GM12878 (cell line): ENCODE results near the gene FRYL. TPM values are rescaled to one million over a fixed set of nuclear protein-coding genes. Genes with fewer than 3 reads are reported as not detected.

Experiments
- ATAC-seq: fragments of 200-7000 bp; cut with Tn5 transposase; 3 replicates; pipeline ENCODE4 v1.9.1; 2020; ENCODE audit warnings: mild to moderate bottlenecking, moderate library complexity
- BruUV-seq: library from RNA; stranded (reverse); fragments of 400-500 nt; replicated peaks from 2 replicates; lab custom pipeline; 2021; lab: Mats Ljungman, UMichigan
- CTCF ChIA-PET: fragments of 300-600 bp; sonication (Branson Sonifier 250); formaldehyde crosslinking; extraction: SDS; loops from one replicate; lab custom pipeline; 2021; ENCODE audit warnings: inconsistent platforms; lab: Yijun Ruan, JAX
- POLR2A ChIA-PET: fragments of 350-600 bp; formaldehyde crosslinking; extraction: SDS; loops from one replicate; lab custom pipeline; 2021; ENCODE audit warnings: inconsistent platforms; lab: Charles Lee
- RAD21 ChIA-PET: fragments of 300-600 bp; sonication (Branson Sonifier 250); formaldehyde crosslinking; loops from one replicate; lab custom pipeline; 2023; ENCODE audit warnings: antibody characterized with exemption; ENCODE audit not compliant: unreplicated experiment; lab: Charles Lee
- SMC1A ChIA-PET: fragments of 300-600 bp; sonication (Branson Sonifier 250); formaldehyde crosslinking; loops from one replicate; lab custom pipeline; 2023; ENCODE audit not compliant: unreplicated experiment, uncharacterized antibody; lab: Charles Lee
- DNase-seq: peaks from one replicate; pipeline ENCODE4 v3.0.0-alpha.2; 2011; ENCODE audit warnings: low read depth, low spot score
- FAIRE-seq: peaks from 3 replicates; lab custom pipeline; 2011; peaks lifted over from hg19 to GRCh38; lab: Jason Lieb, UNC
- H2AFZ ChIP-seq: 2 replicates; pipeline ENCODE4 v1.6.0; 2011; ENCODE audit warnings: low read depth, low read length, control low read depth; ENCODE audit not compliant: control insufficient read depth
- H3K27ac ChIP-seq: 2 replicates; pipeline ENCODE4 v1.5.1; 2011; ENCODE audit warnings: control low read depth; ENCODE audit not compliant: control insufficient read depth, insufficient read depth
- H3K27me3 ChIP-seq, 2 experiments: replicated peaks in 1 of 2; 2 replicates each; pipeline versions ENCODE4 v1.6.0 to v1.6.1; 2011; ENCODE audit warnings: low read length in 1 of 2; ENCODE audit not compliant: control insufficient read depth in 2 of 2, insufficient read depth in 2 of 2
- H3K36me3 ChIP-seq, 2 experiments: 2 replicates each; pipeline ENCODE4 v1.5.1; 2011; ENCODE audit warnings: low read length in 1 of 2; ENCODE audit not compliant: control insufficient read depth in 2 of 2, insufficient read depth in 2 of 2
- H3K4me1 ChIP-seq: 2 replicates; pipeline ENCODE4 v1.6.1; 2011; ENCODE audit warnings: mild to moderate bottlenecking, low read length, moderate library complexity, mixed read lengths; ENCODE audit not compliant: control insufficient read depth, insufficient read depth
- H3K4me2 ChIP-seq: 2 replicates; pipeline ENCODE4 v1.6.0; 2011; ENCODE audit warnings: control low read depth; ENCODE audit not compliant: control insufficient read depth, insufficient read depth
- H3K4me3 ChIP-seq: fragments of 200-600 bp; sonication (generic); 2 replicates; pipeline ENCODE4 v1.5.1; 2016
- H3K79me2 ChIP-seq: 2 replicates; pipeline ENCODE4 v1.6.0; 2011; ENCODE audit warnings: low read length; ENCODE audit not compliant: control insufficient read depth, insufficient read depth
- H3K9ac ChIP-seq: 2 replicates; pipeline ENCODE4 v1.8.0; 2011; ENCODE audit warnings: low read length, control low read depth, mixed read lengths; ENCODE audit not compliant: control insufficient read depth, insufficient read depth
- H3K9me3 ChIP-seq: replicated peaks from 3 replicates; pipeline ENCODE4 v1.5.1; 2011; ENCODE audit warnings: mild to moderate bottlenecking, low read length; ENCODE audit not compliant: control insufficient read depth, insufficient read depth
- H4K20me1 ChIP-seq: 2 replicates; pipeline ENCODE4 v1.6.0; 2011; ENCODE audit not compliant: control insufficient read depth, insufficient read depth
- BRCA1 ChIP-seq: IDR thresholded peaks from 2 replicates; pipeline ENCODE4 v1.6.1; 2011; ENCODE audit warnings: low read depth, low read length, improper control_type of control experiment
- CBX5 ChIP-seq: sonication (generic); IDR thresholded peaks from 2 replicates; pipeline ENCODE4 v1.6.1; 2016; ENCODE audit warnings: low read depth, moderate library complexity, mild to moderate bottlenecking, inconsistent platforms
- DPF2 ChIP-seq: fragments of 450-650 bp; IDR thresholded peaks from 2 replicates; pipeline ENCODE4 v1.6.1; 2017; ENCODE audit warnings: mild to moderate bottlenecking
- E2F8 ChIP-seq: fragments of 450-650 bp; IDR thresholded peaks from 2 replicates; pipeline ENCODE4 v1.6.1; 2018; ENCODE audit warnings: mild to moderate bottlenecking, low read depth, moderate library complexity; ENCODE audit not compliant: partially characterized antibody
- ETV6 ChIP-seq, 2 experiments: fragments of 450-650 bp in 1 of 2; IDR thresholded peaks in 1 of 2; conservative IDR thresholded peaks in 1 of 2; 2 replicates each; pipeline ENCODE4 v1.6.1; 2014; ENCODE audit warnings: antibody characterized with exemption in 1 of 2, borderline replicate concordance in 1 of 2, low read depth in 1 of 2, mild to moderate bottlenecking in 1 of 2, moderate library complexity in 1 of 2
- GATAD2B ChIP-seq: fragments of 450-650 bp; conservative IDR thresholded peaks from 2 replicates; pipeline ENCODE4 v1.6.1; 2017; ENCODE audit warnings: low read depth, mild to moderate bottlenecking, moderate library complexity
- HDAC2 ChIP-seq: fragments of 200-600 bp; sonication (generic); IDR thresholded peaks from 2 replicates; pipeline ENCODE4 v1.6.1; 2017
- KAT2A ChIP-seq: conservative IDR thresholded peaks from 2 replicates; pipeline ENCODE4 v1.6.1; 2011; ENCODE audit warnings: low read depth, low read length; ENCODE audit not compliant: control insufficient read depth
- NBN ChIP-seq: fragments of 450-650 bp; IDR thresholded peaks from 2 replicates; pipeline ENCODE4 v1.6.1; 2016
- POLR2A ChIP-seq: IDR thresholded peaks from 2 replicates; pipeline ENCODE4 v1.6.1; 2011; ENCODE audit warnings: low read depth, mild to moderate bottlenecking, low read length
- RB1 ChIP-seq: fragments of 450-650 bp; formaldehyde crosslinking; IDR thresholded peaks from 2 replicates; pipeline ENCODE4 v1.6.1; 2017; ENCODE audit warnings: mild to moderate bottlenecking, borderline replicate concordance
- RELA ChIP-seq: fragments of 450-650 bp; IDR thresholded peaks from 2 replicates; pipeline ENCODE4 v1.8.0; 2014; ENCODE audit warnings: borderline replicate concordance; ENCODE audit not compliant: partially characterized antibody
- SIX5 ChIP-seq: IDR thresholded peaks from 2 replicates; pipeline ENCODE4 v1.6.1; 2011; ENCODE audit warnings: mild to moderate bottlenecking, low read depth, low read length, moderate library complexity; ENCODE audit not compliant: severe bottlenecking
- SRF ChIP-seq, 2 experiments: IDR thresholded peaks; 2 replicates each; pipeline ENCODE4 v1.6.1; 2011; ENCODE audit warnings: low read depth in 2 of 2, low read length in 2 of 2, mild to moderate bottlenecking in 1 of 2, moderate library complexity in 1 of 2
- STAT3 ChIP-seq: IDR thresholded peaks from 2 replicates; pipeline ENCODE4 v1.6.1; 2011; ENCODE audit warnings: low read depth, low read length, improper control_type of control experiment
- SUPT20H ChIP-seq: IDR thresholded peaks from 2 replicates; pipeline ENCODE4 v1.6.1; 2011; ENCODE audit warnings: low read depth, mild to moderate bottlenecking, low read length, moderate library complexity, borderline replicate concordance; ENCODE audit not compliant: control insufficient read depth
- WGBS: methylation state at CpG from one replicate; pipeline ENCODE4 v1.1.6; 2016; ENCODE audit warnings: low lambda C conversion rate; ENCODE audit not compliant: insufficient replicate concordance, insufficient coverage; ENCODE audit errors: missing lambda C conversion rate; 5-methylcytosine and 5-hydroxymethylcytosine counted together
- in situ Hi-C: fragments of 300-500 bp; cut with MboI; formaldehyde crosslinking; loops from 9 replicates; pipeline ENCODE4 v1.14.3; 2018; ENCODE audit warnings: mixed read lengths
- intact Hi-C: fragments of 100-400 bp; cut with micrococcal nuclease; formaldehyde crosslinking; loops from one replicate; pipeline ENCODE4 v1.14.2; 2022; ENCODE audit not compliant: unreplicated experiment
- polyA plus RNA-seq, 11 experiments: library from polyadenylated mRNA; depleted of rRNA in 4 of 11; unstranded in 6 of 11; stranded (reverse) in 5 of 11; fragments of >200 nt; fragmentation: Nextera tagmentation in 4 of 11; fragmentation: Illumina TruSeq in 1 of 11; extraction: Ambion mirVana in 4 of 11; extraction: Trizol in 1 of 11; gene quantifications; 1 replicate in 1 of 11; 2 replicates in 10 of 11; pipeline versions ENCODE4 v1.2.1 to v1.2.3, GENCODE V29; 2011 to 2016; ENCODE audit warnings: inconsistent platforms in 2 of 11, missing spikeins in 2 of 11, low read depth in 1 of 11
- total RNA-seq, 4 experiments: library from RNA; depleted of rRNA in 3 of 4; stranded (reverse); fragments of >200 nt in 3 of 4; fragmentation: Illumina TruSeq in 1 of 4; extraction: Trizol in 1 of 4; gene quantifications; 2 replicates each; pipeline versions ENCODE4 v1.2.1 to v1.2.3, GENCODE V29; 2013 to 2021
- TF ChIP-seq, protein P1 (sequence below), 3 experiments: IDR thresholded peaks in 2 of 3; conservative IDR thresholded peaks in 1 of 3; 2 replicates each; pipeline ENCODE4 v1.5.1; 2011; ENCODE audit warnings: low read depth in 3 of 3, low read length in 3 of 3, mild to moderate bottlenecking in 3 of 3, control low read depth in 2 of 3, moderate library complexity in 2 of 3, inconsistent platforms in 1 of 3, mixed read lengths in 1 of 3; ENCODE audit not compliant: control insufficient read depth in 2 of 3, insufficient read depth in 1 of 3; ENCODE audit errors: extremely low read depth in 1 of 3
- TF ChIP-seq, protein P2 (sequence below): fragments of 450-650 bp; IDR thresholded peaks from 2 replicates; pipeline ENCODE4 v1.6.1; 2017; ENCODE audit warnings: antibody characterized with exemption, mild to moderate bottlenecking, moderate library complexity

Gene FRYL
- total and polyA plus RNA-seq, 10 of the 15 experiments (the other 5 are each of a cell fraction or from before 2014, with no cell fraction given) = 10.3 to 50.6 (median 28.7) TPM

DNA sequence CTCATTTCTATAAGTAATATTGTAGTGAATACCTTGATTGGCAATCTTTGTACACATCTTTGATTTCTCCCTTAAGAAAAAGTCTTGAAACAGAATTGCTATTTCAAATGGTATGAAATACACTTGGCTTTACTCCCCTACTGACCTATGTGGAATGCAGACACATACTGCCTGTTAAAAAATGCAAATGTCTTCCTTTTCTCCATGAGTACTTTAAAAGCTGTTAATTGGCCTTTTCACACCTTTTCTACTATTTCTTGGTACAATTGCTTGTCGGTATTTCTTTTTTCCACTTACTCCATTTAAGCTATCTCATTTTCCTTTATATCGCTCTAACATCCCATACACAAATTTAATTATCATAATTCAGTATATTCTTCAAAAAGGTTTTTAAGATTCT, 87.2 kb downstream of the FRYL start (continued):
- TF ChIP-seq SUPT20H = no peak
- TF ChIP-seq KAT2A = no peak
- TF ChIP-seq RB1 = no peak
- no peak for TF ChIP-seq GATAD2B
- TF ChIP-seq POLR2A = no peak
- TF ChIP-seq BRCA1 = no peak
- no peak for TF ChIP-seq NBN

DNA sequence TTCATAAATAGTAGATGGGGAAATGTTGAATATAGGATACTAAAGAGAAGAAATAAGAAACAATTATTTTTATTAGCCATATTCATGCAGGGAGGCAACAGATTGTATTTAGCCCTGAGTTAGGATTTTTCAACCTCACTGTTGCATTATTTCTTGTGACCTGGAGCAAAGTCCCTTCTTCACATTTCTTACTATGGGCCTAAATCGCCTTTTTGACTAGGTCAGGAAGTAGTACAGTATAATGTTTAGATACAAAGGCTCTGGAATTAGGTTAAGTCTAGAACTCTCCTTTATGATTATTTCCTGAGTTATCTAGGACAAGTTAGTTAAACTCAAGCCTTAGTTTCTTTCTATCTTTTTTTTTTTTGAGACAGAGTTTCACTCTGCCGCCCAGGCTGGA, 88.0 kb downstream of the FRYL start:
- CTCF ChIA-PET = no interaction called here
- RAD21 ChIA-PET = no interaction called here
- TF ChIP-seq ETV6 (conservative IDR thresholded peaks at IDR 0.05 in 1 of 2, IDR thresholded peaks at IDR 0.05 in 1 of 2; ENCODE audit: borderline replicate concordance in 1 of 2, low read depth in 1 of 2) (no peak), RELA (no peak), SIX5 (no peak), HDAC2 (no peak), DPF2 (no peak), E2F8 (no peak), STAT3 (no peak), CBX5 (no peak), SRF (IDR thresholded peaks at IDR 0.05; ENCODE audit: low read depth in 2 of 2, low read length in 2 of 2) (no peak)
- TF ChIP-seq, protein P1, sequence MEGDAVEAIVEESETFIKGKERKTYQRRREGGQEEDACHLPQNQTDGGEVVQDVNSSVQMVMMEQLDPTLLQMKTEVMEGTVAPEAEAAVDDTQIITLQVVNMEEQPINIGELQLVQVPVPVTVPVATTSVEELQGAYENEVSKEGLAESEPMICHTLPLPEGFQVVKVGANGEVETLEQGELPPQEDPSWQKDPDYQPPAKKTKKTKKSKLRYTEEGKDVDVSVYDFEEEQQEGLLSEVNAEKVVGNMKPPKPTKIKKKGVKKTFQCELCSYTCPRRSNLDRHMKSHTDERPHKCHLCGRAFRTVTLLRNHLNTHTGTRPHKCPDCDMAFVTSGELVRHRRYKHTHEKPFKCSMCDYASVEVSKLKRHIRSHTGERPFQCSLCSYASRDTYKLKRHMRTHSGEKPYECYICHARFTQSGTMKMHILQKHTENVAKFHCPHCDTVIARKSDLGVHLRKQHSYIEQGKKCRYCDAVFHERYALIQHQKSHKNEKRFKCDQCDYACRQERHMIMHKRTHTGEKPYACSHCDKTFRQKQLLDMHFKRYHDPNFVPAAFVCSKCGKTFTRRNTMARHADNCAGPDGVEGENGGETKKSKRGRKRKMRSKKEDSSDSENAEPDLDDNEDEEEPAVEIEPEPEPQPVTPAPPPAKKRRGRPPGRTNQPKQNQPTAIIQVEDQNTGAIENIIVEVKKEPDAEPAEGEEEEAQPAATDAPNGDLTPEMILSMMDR (IDR thresholded peaks at IDR 0.05 in 2 of 3, conservative IDR thresholded peaks at IDR 0.05 in 1 of 3; ENCODE audit: control insufficient read depth in 2 of 3, extremely low read depth in 1 of 3, insufficient read depth in 1 of 3, low read depth in 3 of 3, low read length in 3 of 3) = no peak
- TF ChIP-seq, protein P2, sequence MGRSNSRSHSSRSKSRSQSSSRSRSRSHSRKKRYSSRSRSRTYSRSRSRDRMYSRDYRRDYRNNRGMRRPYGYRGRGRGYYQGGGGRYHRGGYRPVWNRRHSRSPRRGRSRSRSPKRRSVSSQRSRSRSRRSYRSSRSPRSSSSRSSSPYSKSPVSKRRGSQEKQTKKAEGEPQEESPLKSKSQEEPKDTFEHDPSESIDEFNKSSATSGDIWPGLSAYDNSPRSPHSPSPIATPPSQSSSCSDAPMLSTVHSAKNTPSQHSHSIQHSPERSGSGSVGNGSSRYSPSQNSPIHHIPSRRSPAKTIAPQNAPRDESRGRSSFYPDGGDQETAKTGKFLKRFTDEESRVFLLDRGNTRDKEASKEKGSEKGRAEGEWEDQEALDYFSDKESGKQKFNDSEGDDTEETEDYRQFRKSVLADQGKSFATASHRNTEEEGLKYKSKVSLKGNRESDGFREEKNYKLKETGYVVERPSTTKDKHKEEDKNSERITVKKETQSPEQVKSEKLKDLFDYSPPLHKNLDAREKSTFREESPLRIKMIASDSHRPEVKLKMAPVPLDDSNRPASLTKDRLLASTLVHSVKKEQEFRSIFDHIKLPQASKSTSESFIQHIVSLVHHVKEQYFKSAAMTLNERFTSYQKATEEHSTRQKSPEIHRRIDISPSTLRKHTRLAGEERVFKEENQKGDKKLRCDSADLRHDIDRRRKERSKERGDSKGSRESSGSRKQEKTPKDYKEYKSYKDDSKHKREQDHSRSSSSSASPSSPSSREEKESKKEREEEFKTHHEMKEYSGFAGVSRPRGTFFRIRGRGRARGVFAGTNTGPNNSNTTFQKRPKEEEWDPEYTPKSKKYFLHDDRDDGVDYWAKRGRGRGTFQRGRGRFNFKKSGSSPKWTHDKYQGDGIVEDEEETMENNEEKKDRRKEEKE = no peak

More for the DNA sequence above, 88.0 kb downstream of the FRYL start:
- Histone ChIP-seq H3K9ac (no peak overlapping the region), H3K27ac (no peak overlapping the region), H3K9me3 (no peaks in the 10 kb centered on the region; the same call in 2 of the 3 replicates), H3K4me2 (no peak overlapping the region), H3K4me3 (no peak overlapping the region), H3K4me1 (no peaks in the 10 kb centered on the region), H3K79me2 (peaks cover 20% of the 10 kb centered on the region), H4K20me1 (no peaks in the 10 kb centered on the region), H3K36me3 (no peaks in the 10 kb centered on the region), H2AFZ (no peak overlapping the region), H3K27me3 (no peaks in the 10 kb centered on the region)
- intact Hi-C loops = no loop called here
- DNase-seq (no peak), ATAC-seq (no peak), FAIRE-seq (no peak)
- 75% methylated on average over 2 of the region's 2 CpGs for WGBS
- POLR2A ChIA-PET = no interaction called here
- no TSS peak for BruUV-seq
- SMC1A ChIA-PET = no interaction called here
- in situ Hi-C loops = no loop called here
